PC-9 (cell line): Measurements from ENCODE around the gene SH3BGR. TPM values are rescaled to one million over a fixed set of nuclear protein-coding genes. Genes with fewer than 3 reads are reported as not detected.

Experiments used
- BruUV-seq: library from RNA; stranded (reverse); fragments of 400-500 nt; replicated peaks from 2 replicates; lab custom pipeline; 2021; lab: Mats Ljungman, UMichigan
- CTCF ChIA-PET: fragments of 300-600 bp; sonication (Branson Sonifier 250); formaldehyde crosslinking; loops from one replicate; lab custom pipeline; 2022; ENCODE audit warnings: antibody characterized with exemption; lab: Charles Lee
- POLR2A ChIA-PET: fragments of 300-600 bp; sonication (Branson Sonifier 250); formaldehyde crosslinking; loops from one replicate; lab custom pipeline; 2022; ENCODE audit warnings: antibody characterized with exemption; ENCODE audit not compliant: unreplicated experiment; lab: Charles Lee
- DNase-seq, 2 experiments: peaks; one replicate each; pipeline versions ENCODE4 v3.0.0 to v3.0.0-alpha.2; 2015 to 2022; ENCODE audit warnings: mixed read lengths in 1 of 2
- H2AFZ ChIP-seq: fragments of 200-600 bp; sonication (generic); 2 replicates; pipeline ENCODE4 v1.8.1; 2017; ENCODE audit warnings: antibody characterized with exemption
- H3F3A ChIP-seq: fragments of 200-600 bp; sonication (generic); 2 replicates; pipeline ENCODE4 v1.8.1; 2017; ENCODE audit warnings: antibody characterized with exemption, mild to moderate bottlenecking, low read depth; ENCODE audit not compliant: insufficient read depth
- H3K27ac ChIP-seq: fragments of 200-600 bp; sonication (generic); 2 replicates; pipeline ENCODE4 v1.6.1; 2016; ENCODE audit warnings: mixed run types
- H3K27me3 ChIP-seq: fragments of 200-600 bp; sonication (generic); 2 replicates; pipeline ENCODE4 v1.6.1; 2016; ENCODE audit warnings: low read depth, mixed run types; ENCODE audit not compliant: insufficient read depth
- H3K36me3 ChIP-seq: fragments of 200-600 bp; sonication (generic); 2 replicates; pipeline ENCODE4 v1.6.1; 2016; ENCODE audit warnings: low read depth, mixed run types
- H3K4me1 ChIP-seq: fragments of 200-600 bp; sonication (generic); replicated peaks from 2 replicates; pipeline ENCODE4 v1.6.1; 2016; ENCODE audit warnings: mixed run types; ENCODE audit not compliant: insufficient read depth
- H3K4me2 ChIP-seq: fragments of 200-600 bp; sonication (generic); 2 replicates; pipeline ENCODE4 v1.6.1; 2017; ENCODE audit warnings: mixed run types
- H3K4me3 ChIP-seq: fragments of 200-600 bp; sonication (generic); 2 replicates; pipeline ENCODE4 v1.6.1; 2016; ENCODE audit warnings: mixed run types
- H3K79me2 ChIP-seq: fragments of 200-600 bp; sonication (generic); 2 replicates; pipeline ENCODE4 v1.6.1; 2017; ENCODE audit warnings: low read depth, mixed run types
- H3K9me2 ChIP-seq: fragments of 200-600 bp; sonication (generic); 2 replicates; pipeline ENCODE4 v1.8.1; 2017; ENCODE audit warnings: mild to moderate bottlenecking; ENCODE audit not compliant: insufficient read depth
- H3K9me3 ChIP-seq: fragments of 200-600 bp; sonication (generic); 2 replicates; pipeline ENCODE4 v1.8.1; 2016; ENCODE audit warnings: low read depth; ENCODE audit not compliant: insufficient read depth
- H4K20me1 ChIP-seq: fragments of 200-600 bp; sonication (generic); 2 replicates; pipeline ENCODE4 v1.8.1; 2017; ENCODE audit not compliant: insufficient read depth
- CTCF ChIP-seq: fragments of 200-600 bp; sonication (generic); conservative IDR thresholded peaks from 2 replicates; pipeline ENCODE4 v1.6.1; 2017; ENCODE audit warnings: mixed run types, antibody characterized with exemption, mild to moderate bottlenecking, moderate library complexity
- EZH2 ChIP-seq: fragments of 200-600 bp; sonication (generic); IDR thresholded peaks from 2 replicates; pipeline ENCODE4 v1.8.0; 2017; ENCODE audit warnings: antibody characterized with exemption, low read depth
- intact Hi-C: fragments of 100-400 bp; cut with micrococcal nuclease; formaldehyde crosslinking; loops from one replicate; pipeline ENCODE4 v1.10.0; 2022; ENCODE audit not compliant: unreplicated experiment
- total RNA-seq: library from RNA; stranded (reverse); gene quantifications from 2 replicates; pipeline ENCODE4 v1.2.3, GENCODE V29; 2021

SH3BGR gene
- total RNA-seq, 1 experiment from 2014 or later: 4.5 TPM

- peak within 1 kb of the TSS; percentile 88 for H3K4me3 ChIP-seq
- ChIA-PET POLR2A (no interaction called here), CTCF (no interaction called here)
- TSS peak; percentile 85 for BruUV-seq
- H3F3A ChIP-seq: no peaks in the 10 kb centered on the region; the same call in 1 of the 2 replicates
- H3K4me2 ChIP-seq: peak within 1 kb of the TSS; percentile 85
- DNase-seq: peak; percentile 70 to 92
- intact Hi-C loops: loop anchor here (5.0 kb wide), 2 partner anchors 133 to 263 kb away; partner anchors contain the start of genes BRWD1 and PSMG1
- no peaks in the 10 kb centered on the region for H3K79me2 ChIP-seq
- H3K9me2 ChIP-seq: no peaks in the 10 kb centered on the region
- H3K27ac ChIP-seq: peak within 1 kb of the TSS; percentile 64
- peaks cover 6% of the 10 kb centered on the region; the same call in 1 of the 2 replicates for H3K4me1 ChIP-seq
- TF ChIP-seq CTCF (no peak), EZH2 (no peak)
- H3K9me3 ChIP-seq: no peaks in the 10 kb centered on the region
- peak within 1 kb of the TSS; percentile 95 for H2AFZ ChIP-seq
- no peaks in the 10 kb centered on the region for H4K20me1 ChIP-seq
- H3K36me3 ChIP-seq: no peaks in the 10 kb centered on the region
- no peaks in the 10 kb centered on the region for H3K27me3 ChIP-seq
These were observed 6.2 kb upstream of the SH3BGR start, which contains the start of gene LCA5L for GRCh38 chr21:39445321-39446269. Gene LCA5L, minus strand, starts transcription at chr21:39445778. Its CDS starts 17,285 bp downstream, at chr21:39428493.

- POLR2A ChIA-PET: interaction anchor here (0.8 kb wide), 1 partner anchor 11 kb away, joined by 4 read pairs; no protein-coding TSS in a partner anchor
- Histone ChIP-seq H2AFZ (no peak overlapping the region), H4K20me1 (no peaks in the 10 kb centered on the region), H3K9me2 (no peaks in the 10 kb centered on the region), H3K4me3 (no peak overlapping the region), H3K9me3 (no peaks in the 10 kb centered on the region), H3K79me2 (no peaks in the 10 kb centered on the region), H3K27ac (no peak overlapping the region), H3F3A (no peaks in the 10 kb centered on the region; the same call in 1 of the 2 replicates), H3K4me2 (no peak overlapping the region), H3K4me1 (peaks cover 6% of the 10 kb centered on the region; the same call in 1 of the 2 replicates), H3K27me3 (no peaks in the 10 kb centered on the region), H3K36me3 (no peaks in the 10 kb centered on the region)
- BruUV-seq: no TSS peak
- TF ChIP-seq CTCF (no peak), EZH2 (no peak)
- intact Hi-C loops: loop anchor here (5.0 kb wide), 2 partner anchors 135 to 265 kb away; partner anchors contain the start of genes BRWD1 and PSMG1
- CTCF ChIA-PET: no interaction called here
- DNase-seq: peak in 1 of 2 experiments; percentile 53
These were observed 4.5 kb upstream of the SH3BGR start for GRCh38 chr21:39447264-39447663.

GRCh38 chr21:39452207-39452969 lies 618 bp downstream of the SH3BGR start:
- H3K4me2 ChIP-seq: no peak overlapping the region
- no peak overlapping the region for H3K27ac ChIP-seq
- no TSS peak for BruUV-seq
- H3K4me1 ChIP-seq: no peaks in the 10 kb centered on the region
- no peaks in the 10 kb centered on the region for H3K9me3 ChIP-seq
- H3K36me3 ChIP-seq: no peaks in the 10 kb centered on the region
- CTCF ChIA-PET: no interaction called here
- POLR2A ChIA-PET: no interaction called here
- H3K27me3 ChIP-seq: no peaks in the 10 kb centered on the region
- H4K20me1 ChIP-seq: no peaks in the 10 kb centered on the region
- no peaks in the 10 kb centered on the region for H3K79me2 ChIP-seq
- no peaks in the 10 kb centered on the region for H3F3A ChIP-seq
- no peak overlapping the region for H2AFZ ChIP-seq
- no peak for DNase-seq
- intact Hi-C loops: no loop called here
- no peaks in the 10 kb centered on the region for H3K9me2 ChIP-seq
- no peak for TF ChIP-seq CTCF
- no peak for TF ChIP-seq EZH2
- H3K4me3 ChIP-seq: no peak overlapping the region
